Midbrain (tissue), 1 donor: ENCODE data around the gene TMEM9.
A peak's percentile ranks its signal among the peaks of the same experiment; 100 is the strongest.
"Not testable (repeated sequence)": the region's sequence is repeated elsewhere in the genome, so short reads cannot be mapped to it uniquely, and the experiment has no call there.

Experiments used
- DNase-seq: peaks from one replicate; lab custom pipeline; 2025; lab: John Stamatoyannopoulos, UW

The TMEM9 gene

DNA sequence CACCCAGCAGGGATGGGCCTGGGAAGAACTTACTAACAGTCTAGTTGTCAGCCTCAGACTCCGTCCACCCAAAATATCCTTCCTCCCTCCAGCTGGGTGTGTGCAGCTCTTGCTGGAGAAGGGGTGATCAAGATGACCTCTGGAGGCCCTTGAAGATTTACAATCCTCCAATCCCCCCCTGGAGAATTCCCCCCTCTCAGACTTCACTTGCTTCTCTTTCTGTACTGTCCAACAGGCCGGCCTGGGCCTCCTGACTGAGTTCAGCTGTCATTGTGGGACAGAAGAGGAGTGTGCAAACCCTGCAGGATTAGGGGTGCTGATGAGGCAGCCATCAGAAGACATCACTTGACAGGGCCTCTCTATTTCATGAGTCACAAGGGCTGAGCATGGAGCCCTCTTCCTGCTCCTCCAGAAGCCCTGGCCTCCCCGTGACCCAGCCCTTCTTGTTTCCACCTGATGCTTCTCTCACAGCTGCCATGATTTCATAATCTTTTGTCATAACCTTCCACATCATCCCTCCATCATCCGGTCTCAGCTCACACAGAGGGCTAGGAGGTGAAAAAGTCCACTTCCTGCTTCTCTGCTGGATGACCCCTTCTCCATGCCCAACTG is 18.8 kb upstream of the TMEM9 start:
- DNase-seq = no peak

- DNase-seq = no peak
These were observed 18.1 kb upstream of the TMEM9 start for GRCh38 chr1:201172326-201172725.

DNA sequence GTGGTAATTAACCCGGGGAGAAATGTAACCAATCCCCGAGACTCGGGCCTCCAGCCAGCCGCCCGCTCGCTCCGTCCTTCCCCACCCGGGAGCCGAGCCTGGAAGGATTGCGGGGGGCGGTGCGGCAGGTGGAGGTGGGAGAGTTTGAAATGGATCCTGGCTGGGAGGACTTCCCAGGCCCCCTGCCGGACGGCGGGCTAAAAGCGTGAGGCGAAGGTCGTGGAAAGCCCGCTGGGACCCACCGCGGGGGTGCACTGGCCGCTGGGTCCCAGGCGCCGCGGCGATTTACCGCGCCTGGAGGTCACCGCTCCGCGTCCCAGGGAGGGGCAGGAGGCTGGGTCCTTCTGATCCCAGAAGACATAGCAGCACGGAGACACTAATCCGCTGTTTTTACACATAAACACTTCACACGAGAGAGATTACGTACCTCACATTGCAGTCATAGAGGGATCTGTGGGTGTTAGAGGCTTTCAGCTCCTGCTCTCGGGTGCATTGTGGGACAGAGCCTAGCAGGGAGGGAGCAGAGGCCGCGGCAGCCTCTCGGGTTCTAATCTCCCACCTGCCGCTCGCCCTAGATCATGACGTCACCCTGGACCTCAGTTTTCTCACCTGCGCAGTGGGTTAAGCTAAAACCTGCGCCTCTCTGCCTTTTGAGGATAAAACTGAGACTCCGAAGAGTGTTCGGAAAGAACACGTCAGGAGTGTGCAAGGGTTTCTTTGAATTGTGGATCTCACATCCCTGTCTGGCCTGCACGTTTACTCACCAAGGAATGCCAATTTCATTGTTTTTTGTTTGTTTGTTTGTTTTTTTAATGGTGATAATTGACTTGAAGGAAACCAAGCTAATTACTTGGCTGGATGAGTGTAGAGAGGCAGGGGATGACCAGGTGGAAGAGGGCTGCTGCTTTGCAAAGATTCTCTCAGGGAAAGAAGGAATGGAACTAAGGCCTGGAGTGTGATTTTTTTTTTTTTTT is 17.1 kb upstream of the TMEM9 start:
- DNase-seq = peak; percentile 71

DNA sequence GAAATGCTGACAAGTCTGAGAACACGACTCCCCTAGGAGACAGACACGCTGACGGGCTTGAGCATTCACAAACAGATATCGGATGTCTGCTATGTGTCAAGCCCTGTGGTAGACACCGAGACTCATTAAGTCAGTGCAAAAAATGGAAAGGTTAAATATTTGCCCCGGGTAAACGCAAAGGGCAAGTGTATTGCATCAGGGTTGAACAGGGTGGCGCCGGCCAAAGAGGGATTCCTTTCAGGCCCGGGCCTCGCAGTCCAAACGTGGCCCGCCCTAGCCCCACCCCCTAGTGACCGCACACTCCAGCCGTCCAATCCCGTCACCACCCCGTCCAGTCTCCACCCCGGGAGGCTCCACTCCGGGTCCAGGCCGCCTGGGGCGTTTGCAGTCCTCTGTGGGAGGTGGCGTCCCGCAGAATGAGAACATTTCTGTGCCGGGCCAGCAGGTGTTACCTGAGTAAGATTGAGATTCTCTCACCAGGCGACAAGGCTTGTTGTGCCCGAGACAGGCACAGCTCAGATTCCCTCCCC is 16.3 kb upstream of the TMEM9 start:
- DNase-seq = peak; percentile 91

GRCh38 chr1:201169971-201170532 is 15.8 kb upstream of the TMEM9 start:
- no peak for DNase-seq

DNA sequence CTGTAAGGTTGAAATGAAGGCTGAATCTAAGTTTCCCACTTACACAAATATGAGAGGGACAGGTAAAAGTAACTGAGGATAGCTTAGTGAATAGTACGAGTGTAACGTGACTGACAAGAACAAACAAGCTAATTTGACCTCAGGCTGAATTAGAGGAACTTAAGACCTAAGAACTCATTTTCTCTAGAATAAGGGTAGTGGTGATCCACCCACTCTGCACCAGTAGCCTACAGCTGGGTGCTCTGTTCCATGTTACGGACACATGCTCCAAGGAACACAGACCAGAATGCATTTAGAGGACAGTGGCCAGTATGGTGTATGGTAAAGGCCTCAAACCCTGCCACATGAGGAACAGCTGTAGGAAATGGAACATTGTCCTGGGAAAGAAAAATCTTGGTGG is 14.9 kb upstream of the TMEM9 start:
- DNase-seq = no peak

DNA sequence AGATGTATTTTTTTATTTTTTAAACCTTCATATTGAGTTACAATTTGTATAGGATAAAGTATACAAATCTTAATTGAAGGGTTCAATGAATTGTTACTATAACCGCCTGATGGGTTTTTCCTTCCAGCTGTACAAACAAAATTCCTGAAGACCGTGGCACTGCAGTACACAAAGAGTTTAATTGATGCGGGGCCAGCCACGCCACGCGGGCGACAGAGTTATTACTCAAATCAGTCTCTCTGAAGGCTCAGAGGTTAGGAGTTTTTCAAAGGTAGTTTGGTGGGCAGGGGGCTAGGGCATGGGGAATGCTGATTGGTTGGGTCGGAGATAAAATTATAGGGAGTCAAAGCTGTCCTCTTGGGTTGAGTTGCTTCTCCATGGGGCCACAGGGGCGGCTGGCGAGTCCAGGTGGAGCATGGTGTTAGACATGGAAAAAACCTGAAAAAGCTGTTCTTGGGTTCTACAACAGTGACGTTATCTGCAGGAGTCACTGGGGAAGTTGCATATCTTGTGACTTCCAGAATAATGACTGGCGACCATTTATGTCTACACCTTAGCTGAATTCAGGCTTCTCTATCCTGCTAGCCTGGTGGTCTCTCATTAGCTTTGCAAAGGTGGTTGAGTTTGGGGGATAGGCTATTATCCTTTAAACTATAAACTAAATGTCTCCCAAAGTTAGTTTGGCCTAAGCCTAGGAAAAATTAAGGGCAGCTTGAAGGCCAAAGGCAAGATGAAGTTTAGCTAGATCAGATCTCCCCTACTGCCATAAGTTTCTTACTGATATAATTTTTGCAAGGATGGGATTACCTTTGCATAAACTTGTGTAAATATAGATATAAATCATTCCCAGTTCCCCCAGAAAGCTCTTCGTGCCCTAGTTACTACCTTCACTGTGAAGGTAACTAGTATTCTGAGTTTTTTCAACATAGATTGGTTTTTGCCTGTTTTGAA is 13.0 kb upstream of the TMEM9 start:
- no peak for DNase-seq

DNA sequence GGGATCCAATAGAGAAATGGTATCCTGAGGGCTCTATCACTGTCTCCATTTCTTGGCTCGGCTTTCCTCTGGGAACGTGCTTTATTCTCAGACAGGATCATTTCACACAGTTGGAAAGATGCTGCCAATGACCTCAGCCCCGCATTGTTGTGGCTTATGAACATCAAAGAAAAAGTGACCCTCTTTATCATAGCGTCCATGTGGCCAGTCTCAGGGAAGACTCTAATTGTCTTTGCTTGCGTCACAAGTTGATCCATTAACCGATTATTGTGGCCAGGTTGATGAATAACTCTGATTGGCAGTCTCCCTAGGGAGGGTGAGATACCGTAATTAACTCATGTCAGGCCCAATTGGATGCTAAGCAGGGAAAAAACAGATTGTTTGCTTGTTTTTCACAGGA is 10.4 kb upstream of the TMEM9 start:
- DNase-seq = no peak

DNA sequence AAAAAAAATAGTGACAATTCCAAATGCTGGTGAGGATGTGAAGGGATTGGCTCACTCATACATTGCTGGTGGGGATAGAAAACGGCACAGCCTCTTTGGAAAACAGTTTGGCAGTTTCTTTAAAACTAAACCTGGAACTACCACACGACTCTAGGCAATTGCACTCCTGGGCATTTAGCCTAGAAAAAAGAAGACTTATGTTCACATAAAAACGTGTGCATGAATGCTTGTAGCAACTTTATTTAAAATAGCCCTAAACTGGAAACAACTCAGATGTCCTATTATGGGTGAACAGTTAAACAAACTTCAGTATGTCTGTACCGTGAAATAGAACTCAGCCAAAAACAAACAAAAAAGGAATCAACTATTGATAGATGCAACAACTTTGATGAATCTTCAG is 9.4 kb upstream of the TMEM9 start:
- DNase-seq = no peak

DNA sequence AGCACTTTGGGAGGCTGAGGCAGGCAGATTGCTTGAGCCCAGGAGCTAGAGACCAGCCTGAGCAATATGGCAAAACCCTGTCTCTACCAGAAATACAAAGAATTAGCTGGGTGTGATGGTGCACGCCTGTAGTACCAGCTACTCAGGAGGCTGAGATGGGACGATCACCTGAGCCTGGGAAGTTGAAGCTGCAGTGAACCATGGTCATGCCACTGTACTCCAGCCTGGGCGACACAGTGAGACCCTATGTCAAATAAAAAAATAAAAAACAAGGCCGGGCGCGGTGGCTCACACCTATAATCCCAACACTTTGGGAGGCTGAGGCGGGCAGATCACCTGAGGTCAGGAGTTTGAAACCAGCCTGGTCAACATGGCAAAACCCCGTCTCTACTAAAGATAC is 8.8 kb upstream of the TMEM9 start:
- not testable (repeated sequence) for DNase-seq

DNA sequence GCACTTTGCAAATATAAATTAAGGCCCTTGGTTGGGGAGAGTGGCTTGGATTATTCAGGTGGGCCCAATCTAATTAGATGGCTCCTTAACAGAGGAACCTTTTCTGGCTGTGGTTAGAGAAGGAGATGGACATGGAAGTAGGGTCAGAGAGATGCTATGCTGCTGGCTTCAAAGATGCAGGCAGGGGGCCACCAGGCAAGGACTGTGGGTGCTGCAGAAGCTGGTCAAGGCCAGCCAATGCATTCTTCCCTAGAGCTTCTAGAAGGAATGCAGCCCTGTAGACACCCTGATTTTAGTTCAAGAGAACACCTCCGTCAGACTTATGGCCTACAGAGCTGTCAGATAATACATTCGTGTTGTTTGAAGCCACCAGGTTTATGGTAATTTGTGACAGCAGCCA is 3.7 kb upstream of the TMEM9 start:
- DNase-seq = no peak

GRCh38 chr1:201156819-201157218 is 2.5 kb upstream of the TMEM9 start:
- DNase-seq = no peak

DNA sequence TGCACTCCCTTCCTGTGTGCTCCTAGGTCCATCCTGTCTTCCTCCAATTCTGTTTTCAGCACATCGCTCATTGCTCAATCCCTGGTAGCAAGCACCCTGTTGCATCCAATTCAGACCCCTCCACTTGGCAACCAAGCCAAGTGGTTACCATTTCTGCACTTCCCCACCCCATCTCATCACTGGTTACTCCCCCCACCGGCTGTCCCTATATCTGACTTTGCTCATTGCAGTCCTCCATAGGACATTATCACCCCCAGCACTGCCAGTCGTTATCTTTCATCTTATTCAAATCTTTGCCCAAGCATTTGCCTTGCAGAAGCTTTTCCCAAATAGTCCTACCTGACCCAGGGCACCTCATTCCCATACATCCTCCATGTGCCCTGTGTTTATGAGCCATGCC is 2.1 kb upstream of the TMEM9 start:
- DNase-seq = no peak

- DNase-seq = no peak
These were observed 1.1 kb upstream of the TMEM9 start for GRCh38 chr1:201155354-201155753.

DNA sequence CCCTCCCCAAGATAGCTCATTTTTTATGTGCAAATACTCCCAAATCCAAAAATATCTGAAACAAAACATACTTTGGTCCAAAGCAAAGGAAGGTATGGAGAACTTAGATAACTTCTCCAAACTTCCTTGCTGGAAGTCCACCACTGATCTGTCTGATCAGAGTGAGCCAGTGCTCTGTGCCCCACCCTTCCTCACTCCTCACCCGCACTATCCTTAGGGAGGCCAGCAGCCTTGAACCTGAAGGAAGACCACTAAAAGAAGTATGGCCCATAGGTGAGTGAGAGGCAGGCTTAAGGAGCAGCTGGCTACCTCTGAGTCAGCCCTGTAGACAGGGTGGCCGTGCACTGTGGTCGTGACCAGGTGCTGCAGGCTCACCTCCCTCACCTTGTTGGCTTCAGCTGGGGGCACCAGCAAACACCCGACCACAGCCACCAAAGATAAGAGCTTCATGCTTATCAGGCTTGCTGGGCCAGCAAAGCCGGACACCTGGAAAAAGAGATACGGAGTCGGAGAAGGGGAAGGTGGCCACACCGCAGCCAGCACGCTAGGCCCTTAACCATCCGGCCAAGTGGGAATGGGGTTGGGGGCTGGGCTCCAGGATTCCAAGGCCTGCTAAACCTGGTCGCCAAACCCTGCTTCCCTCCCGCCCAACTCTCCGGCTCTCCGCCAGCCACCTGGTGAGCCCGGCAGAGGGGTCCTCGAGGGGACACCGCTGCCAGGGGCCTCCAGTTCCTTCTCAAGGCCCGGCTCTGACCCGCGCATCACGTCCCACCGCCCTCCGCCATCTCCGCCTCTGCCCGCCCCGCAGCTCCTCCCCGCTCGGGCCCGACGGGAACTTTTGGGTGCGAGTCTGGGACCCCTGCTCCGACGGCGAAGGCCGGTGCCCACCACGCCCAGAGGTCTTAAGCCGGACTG is 543 bp downstream of the TMEM9 start:
- DNase-seq = peak; percentile 78

DNA sequence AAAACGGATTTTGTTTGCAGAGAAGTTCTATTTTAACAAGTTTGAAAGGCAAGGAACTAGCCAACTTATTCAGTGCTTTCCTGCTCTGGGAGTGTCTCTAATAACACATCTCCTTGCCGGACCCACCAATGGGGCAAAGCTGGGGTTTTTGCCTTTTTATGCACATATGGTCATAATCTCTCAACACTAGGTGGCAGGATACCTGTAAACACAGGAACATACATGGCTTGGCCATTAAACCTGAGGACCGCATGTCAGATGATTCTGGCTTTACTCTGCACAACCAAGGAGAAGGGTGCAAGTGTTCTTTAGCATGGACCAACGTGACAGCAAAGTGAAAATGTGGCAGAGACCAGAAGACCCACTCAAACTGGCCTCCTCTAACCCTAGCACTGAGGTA is 4.9 kb downstream of the TMEM9 start:
- peak; percentile 4 for DNase-seq

DNA sequence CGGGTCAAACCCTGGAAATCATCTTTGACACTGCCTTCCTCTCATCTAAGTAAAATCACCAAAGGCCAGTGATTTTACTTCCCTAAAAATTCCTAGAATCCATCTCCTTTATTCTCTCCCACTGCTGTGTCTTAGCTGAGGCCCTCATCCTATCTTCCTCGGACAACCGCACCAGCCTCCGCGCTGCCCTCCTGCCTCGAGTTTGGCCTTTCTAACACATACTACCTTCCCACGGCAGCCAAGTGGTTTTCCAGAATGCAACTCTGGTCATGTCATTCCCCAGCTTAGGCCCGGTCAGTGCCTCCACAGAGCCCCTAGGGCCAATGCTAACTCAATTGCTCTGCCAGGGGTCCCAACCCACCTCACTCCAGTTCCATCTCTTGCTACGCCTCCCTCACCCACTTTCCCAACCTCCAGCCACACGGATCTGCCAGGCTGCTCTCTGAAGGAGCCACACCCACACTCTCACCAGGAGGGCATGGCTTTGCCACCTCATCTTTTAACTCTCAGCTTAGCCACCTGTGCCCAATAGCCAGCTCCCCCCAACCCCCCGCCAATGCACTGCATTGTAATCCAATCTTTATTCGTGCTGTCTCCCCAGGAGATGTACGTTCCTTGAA is 6.8 kb downstream of the TMEM9 start:
- DNase-seq = no peak

GRCh38 chr1:201146626-201147390 is 7.5 kb downstream of the TMEM9 start:
- DNase-seq = no peak

GRCh38 chr1:201145816-201146215 is 8.5 kb downstream of the TMEM9 start:
- DNase-seq = no peak
